ENCODE measurements around the gene RCAN2.

DNA sequence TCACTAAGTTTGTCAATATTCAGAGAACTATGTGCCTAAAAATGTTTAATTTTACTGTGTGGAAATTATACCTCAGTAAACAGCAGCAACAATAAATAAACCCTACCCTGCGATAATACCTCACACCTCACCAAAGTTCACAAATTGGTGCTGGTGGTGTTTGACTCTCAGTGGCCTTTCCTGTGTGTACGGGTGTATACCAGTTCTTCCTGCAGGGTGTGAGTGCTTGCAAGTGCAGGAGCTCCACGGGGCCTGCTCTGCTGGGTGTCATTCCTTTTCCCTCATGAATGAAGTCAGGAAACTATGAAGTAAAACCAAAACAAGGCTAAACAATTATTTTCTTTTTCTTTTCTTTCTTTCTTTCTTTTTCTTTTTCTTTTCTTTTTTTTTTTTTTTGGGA, 316.3 kb downstream of the RCAN2 start:
- TF ChIP-seq, protein P1, sequence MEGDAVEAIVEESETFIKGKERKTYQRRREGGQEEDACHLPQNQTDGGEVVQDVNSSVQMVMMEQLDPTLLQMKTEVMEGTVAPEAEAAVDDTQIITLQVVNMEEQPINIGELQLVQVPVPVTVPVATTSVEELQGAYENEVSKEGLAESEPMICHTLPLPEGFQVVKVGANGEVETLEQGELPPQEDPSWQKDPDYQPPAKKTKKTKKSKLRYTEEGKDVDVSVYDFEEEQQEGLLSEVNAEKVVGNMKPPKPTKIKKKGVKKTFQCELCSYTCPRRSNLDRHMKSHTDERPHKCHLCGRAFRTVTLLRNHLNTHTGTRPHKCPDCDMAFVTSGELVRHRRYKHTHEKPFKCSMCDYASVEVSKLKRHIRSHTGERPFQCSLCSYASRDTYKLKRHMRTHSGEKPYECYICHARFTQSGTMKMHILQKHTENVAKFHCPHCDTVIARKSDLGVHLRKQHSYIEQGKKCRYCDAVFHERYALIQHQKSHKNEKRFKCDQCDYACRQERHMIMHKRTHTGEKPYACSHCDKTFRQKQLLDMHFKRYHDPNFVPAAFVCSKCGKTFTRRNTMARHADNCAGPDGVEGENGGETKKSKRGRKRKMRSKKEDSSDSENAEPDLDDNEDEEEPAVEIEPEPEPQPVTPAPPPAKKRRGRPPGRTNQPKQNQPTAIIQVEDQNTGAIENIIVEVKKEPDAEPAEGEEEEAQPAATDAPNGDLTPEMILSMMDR (conservative IDR thresholded peaks at IDR 0.05): no peak
- no peak for TF ChIP-seq EZH2 (IDR thresholded peaks at IDR 0.05; ENCODE audit: low read depth)

Data from PC-9 (cell line).